Measurements from ENCODE around the gene RASSF7. TPM values are rescaled to one million over a fixed set of nuclear protein-coding genes. Genes with fewer than 3 reads are reported as not detected.

Gene RASSF7
- total RNA-seq, 1 donor from 2014 or later, result 72.5 TPM

- Histone ChIP-seq H3K4me3 (ENCODE audit: low read depth, low read length) (no peak overlapping the region), H3K36me3 (ENCODE audit: control insufficient read depth, insufficient read depth, low read length) (peaks cover 1% of the 10 kb centered on the region), H3K27me3 (ENCODE audit: control insufficient read depth, insufficient read depth, low read length) (no peaks in the 10 kb centered on the region)
- DNase-seq (ENCODE audit: low read depth), result no peak
- TF ChIP-seq CTCF (IDR thresholded peaks at IDR 0.05; ENCODE audit: insufficient read depth, low read length, poor library complexity, severe bottlenecking), result no peak
Observed at GRCh38 chr11:578276-579035, 17.7 kb downstream of the RASSF7 start.

- no peak for DNase-seq (ENCODE audit: low read depth)
- TF ChIP-seq CTCF (IDR thresholded peaks at IDR 0.05; ENCODE audit: insufficient read depth, low read length, poor library complexity, severe bottlenecking), result no peak
- H3K36me3 ChIP-seq (ENCODE audit: control insufficient read depth, insufficient read depth, low read length), result peaks cover 1% of the 10 kb centered on the region
Observed at GRCh38 chr11:579830-580601, 19.2 kb downstream of the RASSF7 start.

GRCh38 chr11:581342-581741 lies 20.6 kb downstream of the RASSF7 start:
- Histone ChIP-seq H3K36me3 (ENCODE audit: control insufficient read depth, insufficient read depth, low read length) (peaks cover 1% of the 10 kb centered on the region), H3K4me3 (ENCODE audit: low read depth, low read length) (no peak overlapping the region), H3K27me3 (ENCODE audit: control insufficient read depth, insufficient read depth, low read length) (no peaks in the 10 kb centered on the region)
- TF ChIP-seq CTCF (IDR thresholded peaks at IDR 0.05; ENCODE audit: insufficient read depth, low read length, poor library complexity, severe bottlenecking), result no peak
- no peak for DNase-seq (ENCODE audit: low read depth)

More at GRCh38 chr11:579830-580601, 19.2 kb downstream of the RASSF7 start:
- H3K4me3 ChIP-seq (ENCODE audit: low read depth, low read length), result no peak overlapping the region
- H3K27me3 ChIP-seq (ENCODE audit: control insufficient read depth, insufficient read depth, low read length), result no peaks in the 10 kb centered on the region

- H3K36me3 ChIP-seq (ENCODE audit: control insufficient read depth, insufficient read depth, low read length), result peaks cover 1% of the 10 kb centered on the region
- no peak overlapping the region for H3K4me3 ChIP-seq (ENCODE audit: low read depth, low read length)
- no peak for DNase-seq (ENCODE audit: low read depth)
- TF ChIP-seq CTCF (IDR thresholded peaks at IDR 0.05; ENCODE audit: insufficient read depth, low read length, poor library complexity, severe bottlenecking), result no peak
- no peaks in the 10 kb centered on the region for H3K27me3 ChIP-seq (ENCODE audit: control insufficient read depth, insufficient read depth, low read length)
Observed at GRCh38 chr11:581752-582151, 21.0 kb downstream of the RASSF7 start.

GRCh38 chr11:584287-584686 lies 23.5 kb downstream of the RASSF7 start:
- Histone ChIP-seq H3K36me3 (ENCODE audit: control insufficient read depth, insufficient read depth, low read length) (peaks cover 4% of the 10 kb centered on the region), H3K4me3 (ENCODE audit: low read depth, low read length) (no peak overlapping the region), H3K27me3 (ENCODE audit: control insufficient read depth, insufficient read depth, low read length) (no peaks in the 10 kb centered on the region)
- no peak for DNase-seq (ENCODE audit: low read depth)
- TF ChIP-seq CTCF (IDR thresholded peaks at IDR 0.05; ENCODE audit: insufficient read depth, low read length, poor library complexity, severe bottlenecking), result no peak

Data from kidney epithelial cell (primary cell).